ENCODE results near the gene AQP6.

The AQP6 gene

GRCh38 chr12:49942921-49943624, 29.7 kb upstream of the AQP6 start:
- DNase-seq (ENCODE audit: low read depth in 1 of 2, low spot score in 1 of 2) = no peak

- no peak for DNase-seq (ENCODE audit: low read depth in 1 of 2, low spot score in 1 of 2)
Measured at GRCh38 chr12:49943625-49943960, 29.2 kb upstream of the AQP6 start.

- DNase-seq (ENCODE audit: low read depth in 1 of 2, low spot score in 1 of 2) = no peak
Measured at GRCh38 chr12:49944046-49944445, 28.7 kb upstream of the AQP6 start.

- no peak for DNase-seq (ENCODE audit: low read depth in 1 of 2, low spot score in 1 of 2)
Measured at GRCh38 chr12:49944718-49945117, 28.0 kb upstream of the AQP6 start.

GRCh38 chr12:49945394-49946080, 27.2 kb upstream of the AQP6 start:
- peak; percentile 69 to 79 for DNase-seq (ENCODE audit: low read depth in 1 of 2, low spot score in 1 of 2)

GRCh38 chr12:49946086-49946485, 26.7 kb upstream of the AQP6 start:
- DNase-seq (ENCODE audit: low read depth in 1 of 2, low spot score in 1 of 2) = no peak

GRCh38 chr12:49946497-49946896, 26.2 kb upstream of the AQP6 start:
- DNase-seq (ENCODE audit: low read depth in 1 of 2, low spot score in 1 of 2) = no peak

GRCh38 chr12:49947593-49948226, 25.0 kb upstream of the AQP6 start:
- no peak for DNase-seq (ENCODE audit: low read depth in 1 of 2, low spot score in 1 of 2)

GRCh38 chr12:49948866-49949845, 23.6 kb upstream of the AQP6 start:
- DNase-seq (ENCODE audit: low read depth in 1 of 2, low spot score in 1 of 2) = no peak

- no peak for DNase-seq (ENCODE audit: low read depth in 1 of 2, low spot score in 1 of 2)
Measured at GRCh38 chr12:49949866-49950265, 22.9 kb upstream of the AQP6 start.

GRCh38 chr12:49950273-49951251, 22.2 kb upstream of the AQP6 start, which contains the start of gene AQP2:
TSS of gene AQP2 (plus strand) at chr12:49950737. CDS start at chr12:49950831, 94 bp downstream.
- DNase-seq (ENCODE audit: low read depth in 1 of 2, low spot score in 1 of 2) = no peak

- DNase-seq (ENCODE audit: low read depth in 1 of 2, low spot score in 1 of 2) = no peak
Measured at GRCh38 chr12:49951411-49952240, 21.1 kb upstream of the AQP6 start.

- no peak for DNase-seq (ENCODE audit: low read depth in 1 of 2, low spot score in 1 of 2)
Measured at GRCh38 chr12:49952391-49953055, 20.2 kb upstream of the AQP6 start.

- DNase-seq (ENCODE audit: low read depth in 1 of 2, low spot score in 1 of 2) = no peak
Measured at GRCh38 chr12:49953151-49953550, 19.6 kb upstream of the AQP6 start.

- DNase-seq (ENCODE audit: low read depth in 1 of 2, low spot score in 1 of 2) = no peak
Measured at GRCh38 chr12:49953961-49954846, 18.5 kb upstream of the AQP6 start.

GRCh38 chr12:49954863-49955830, 17.6 kb upstream of the AQP6 start:
- no peak for DNase-seq (ENCODE audit: low read depth in 1 of 2, low spot score in 1 of 2)
